HG02943 (cell line): Measurements from ENCODE around the gene SULF2.

Source experiments
- ATAC-seq: cut with Tn5 transposase; IDR thresholded peaks from one replicate; pipeline ENCODE4 v1.9.1; 2021; ENCODE audit warnings: mild to moderate bottlenecking, low read depth, moderate library complexity; ENCODE audit not compliant: unreplicated experiment

Gene SULF2

GRCh38 chr20:47662483-47663353, 122.6 kb downstream of the SULF2 start:
- ATAC-seq: no peak

- ATAC-seq: no peak
Observed at GRCh38 chr20:47661714-47662113, 123.6 kb downstream of the SULF2 start.

- ATAC-seq: no peak
Observed at GRCh38 chr20:47660983-47661700, 124.1 kb downstream of the SULF2 start.

- ATAC-seq: no peak
Observed at GRCh38 chr20:47660602-47660905, 124.7 kb downstream of the SULF2 start.

GRCh38 chr20:47659904-47660601, 125.2 kb downstream of the SULF2 start:
- no peak for ATAC-seq

GRCh38 chr20:47656318-47656717, 129.0 kb downstream of the SULF2 start:
- no peak for ATAC-seq

- ATAC-seq: no peak
Observed at GRCh38 chr20:47655635-47656034, 129.6 kb downstream of the SULF2 start.

- no peak for ATAC-seq
Observed at GRCh38 chr20:47654370-47654769, 130.9 kb downstream of the SULF2 start.

GRCh38 chr20:47653869-47654268, 131.4 kb downstream of the SULF2 start:
- no peak for ATAC-seq

GRCh38 chr20:47652794-47653193, 132.5 kb downstream of the SULF2 start:
- ATAC-seq: no peak

- no peak for ATAC-seq
Observed at GRCh38 chr20:47652301-47652700, 133.0 kb downstream of the SULF2 start.

GRCh38 chr20:47648943-47649342, 136.3 kb downstream of the SULF2 start:
- ATAC-seq: no peak

- ATAC-seq: no peak
Observed at GRCh38 chr20:47647994-47648393, 137.3 kb downstream of the SULF2 start.

- ATAC-seq: no peak
Observed at GRCh38 chr20:47645632-47646031, 139.6 kb downstream of the SULF2 start.

- ATAC-seq: no peak
Observed at GRCh38 chr20:47642624-47643023, 142.7 kb downstream of the SULF2 start.

GRCh38 chr20:47642118-47642517, 143.2 kb downstream of the SULF2 start:
- ATAC-seq: no peak

GRCh38 chr20:47638851-47639250, 146.4 kb downstream of the SULF2 start:
- no peak for ATAC-seq

GRCh38 chr20:47635256-47635655, 150.0 kb downstream of the SULF2 start:
- ATAC-seq: no peak

GRCh38 chr20:47631078-47631477, 154.2 kb downstream of the SULF2 start:
- ATAC-seq: no peak

GRCh38 chr20:47629907-47630306, 155.4 kb downstream of the SULF2 start:
- no peak for ATAC-seq

- no peak for ATAC-seq
Observed at GRCh38 chr20:47627540-47627939, 157.7 kb downstream of the SULF2 start.
